Measurements from ENCODE around the gene KCTD2.

KCTD2 gene

GRCh38 chr17:75102385-75102821 lies 55.4 kb downstream of the KCTD2 start:
- DNase-seq = no peak

- no peak for DNase-seq
Observed at GRCh38 chr17:75103601-75104554, 56.9 kb downstream of the KCTD2 start.

GRCh38 chr17:75105126-75106080 lies 58.4 kb downstream of the KCTD2 start:
- no peak for DNase-seq

DNA sequence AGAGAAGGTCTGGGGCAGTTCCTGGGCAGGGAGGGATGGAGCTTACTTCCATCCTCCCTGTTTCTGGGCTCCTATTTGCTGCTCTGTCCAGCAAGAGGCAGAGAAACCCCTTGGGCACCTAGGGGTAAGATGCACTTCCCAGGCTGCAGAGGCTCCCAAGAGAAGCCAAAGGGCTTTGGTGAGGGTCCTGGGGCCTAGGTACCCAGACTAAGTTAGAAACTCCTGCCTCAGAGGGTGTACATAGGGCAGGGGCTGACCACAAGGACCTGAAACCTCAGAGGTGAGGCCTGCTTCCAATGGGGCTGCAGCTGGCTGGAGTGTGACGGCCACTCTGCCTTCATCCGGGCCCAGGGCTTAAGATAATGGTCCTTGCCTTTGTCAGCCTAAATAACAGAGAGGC lies 61.2 kb downstream of the KCTD2 start:
- DNase-seq = no peak

DNA sequence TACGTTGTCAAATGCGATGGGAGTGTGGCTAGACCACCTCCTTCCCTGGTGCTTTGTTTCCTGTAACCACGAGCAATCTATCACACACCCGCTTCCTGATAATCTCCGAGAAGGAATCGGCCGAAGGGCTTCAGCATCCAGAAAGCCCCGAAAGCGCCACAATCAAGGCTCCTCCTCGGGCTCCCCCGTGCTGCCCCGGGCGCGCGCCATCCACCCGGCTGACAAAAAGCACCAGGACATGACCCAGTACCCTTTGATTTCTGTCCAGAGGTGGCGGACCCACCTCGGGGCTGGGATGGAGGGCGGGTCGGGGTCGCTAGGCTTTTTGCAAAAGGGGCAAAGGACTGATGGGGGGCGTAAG lies 62.0 kb downstream of the KCTD2 start:
- DNase-seq = no peak

DNA sequence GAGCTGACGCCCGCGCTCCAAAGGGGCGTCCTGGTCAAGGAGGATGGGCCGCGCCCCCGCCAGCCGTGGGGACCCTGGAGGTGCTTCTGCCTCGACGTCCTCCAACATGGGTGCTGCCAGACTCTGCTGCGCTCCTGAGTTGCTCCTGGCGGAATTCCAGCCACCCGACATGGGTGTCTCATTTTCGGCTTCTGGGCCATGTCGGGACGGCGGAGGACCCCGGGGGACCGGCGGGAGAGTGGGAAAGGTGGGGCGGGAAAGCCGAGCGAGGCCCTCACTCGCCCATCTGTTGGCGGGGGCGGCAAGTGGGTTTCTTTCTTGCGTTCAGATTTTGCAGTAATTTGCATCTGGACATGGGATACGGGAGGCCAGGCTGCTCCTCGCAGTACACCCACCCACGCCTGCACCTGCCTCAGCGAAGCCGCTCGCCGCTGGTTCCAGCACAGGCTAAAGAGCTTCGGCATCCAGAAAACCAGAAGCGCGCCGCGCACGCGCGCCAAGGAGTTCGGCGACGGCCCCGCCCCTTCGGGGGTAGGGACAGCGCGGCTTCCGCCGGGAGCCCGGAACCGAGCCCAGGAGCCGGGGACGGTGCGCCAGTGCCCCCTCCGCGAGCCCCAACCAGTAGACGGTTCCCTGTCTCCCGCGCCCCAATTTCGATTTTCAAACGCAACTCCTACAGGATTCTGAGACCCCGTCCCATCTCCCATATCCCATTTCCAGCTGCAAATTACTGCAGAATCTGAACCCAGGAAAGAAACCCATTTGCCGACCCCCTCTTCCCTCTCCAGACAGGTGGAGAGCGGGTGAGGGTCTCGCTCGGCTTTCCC lies 62.6 kb downstream of the KCTD2 start, which contains the start of gene ARMC7:
ARMC7 (plus strand) TSS at position 563 of the 827 bp plus-strand sequence. CDS start 320 bp downstream, outside the sequence.
- peak; percentile 85 for DNase-seq

DNA sequence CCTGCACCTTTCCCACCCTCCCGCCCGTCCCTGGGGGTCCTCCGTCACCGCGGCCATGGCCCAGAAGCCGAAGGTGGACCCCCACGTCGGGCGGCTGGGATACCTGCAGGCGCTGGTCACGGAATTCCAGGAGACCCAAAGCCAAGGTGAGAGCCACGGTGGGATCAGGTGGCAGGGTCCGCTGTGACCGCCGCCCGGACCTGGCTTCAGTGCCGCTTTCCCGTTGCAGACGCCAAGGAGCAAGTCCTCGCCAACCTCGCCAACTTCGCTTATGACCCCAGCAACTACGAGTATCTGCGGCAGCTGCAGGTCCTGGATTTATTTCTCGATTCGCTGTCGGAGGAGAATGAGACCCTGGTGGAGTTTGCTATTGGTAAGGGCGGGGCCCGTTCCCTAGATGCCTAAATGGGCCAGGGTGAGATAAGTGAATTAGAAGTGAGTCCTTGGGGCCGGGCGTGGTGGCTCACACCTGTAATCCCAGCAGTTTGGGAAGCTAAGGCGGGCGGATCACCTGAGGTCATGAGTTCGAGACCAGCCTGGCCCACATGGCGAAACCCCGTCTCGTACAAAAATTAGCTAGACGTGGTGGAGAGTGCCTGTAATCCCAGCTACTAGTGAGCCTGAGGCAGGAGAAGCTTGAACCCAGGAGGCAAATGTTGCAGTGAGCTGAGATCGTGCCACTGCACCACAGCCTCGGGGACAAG lies 63.4 kb downstream of the KCTD2 start:
- no peak for DNase-seq

DNA sequence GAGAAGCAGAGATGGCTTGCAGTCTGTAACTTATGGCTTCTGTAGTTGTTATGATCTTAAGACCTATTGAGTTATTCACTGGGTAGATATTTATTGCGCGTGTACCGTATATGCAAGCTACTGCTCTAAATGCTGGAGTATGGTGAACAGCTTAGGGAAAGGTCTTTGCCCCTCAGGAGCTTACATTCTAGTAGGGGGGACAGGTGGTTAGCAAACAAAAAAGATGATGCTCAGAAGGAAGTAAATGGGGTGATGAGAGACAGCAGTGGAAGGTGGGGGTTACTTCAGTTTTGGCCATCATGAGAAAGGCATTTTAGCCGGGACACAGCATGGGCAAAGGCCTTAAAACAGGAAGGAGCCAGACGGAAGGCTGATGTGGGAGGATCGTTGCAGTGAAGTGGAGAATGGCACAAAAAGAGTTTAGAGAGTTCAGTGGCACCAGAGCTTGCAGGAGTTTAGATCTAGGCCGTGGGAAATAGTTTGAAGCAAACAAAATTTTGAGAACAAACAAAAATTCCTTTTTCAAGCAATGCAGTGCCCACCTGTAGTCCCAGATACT lies 64.8 kb downstream of the KCTD2 start:
- DNase-seq = no peak

DNA sequence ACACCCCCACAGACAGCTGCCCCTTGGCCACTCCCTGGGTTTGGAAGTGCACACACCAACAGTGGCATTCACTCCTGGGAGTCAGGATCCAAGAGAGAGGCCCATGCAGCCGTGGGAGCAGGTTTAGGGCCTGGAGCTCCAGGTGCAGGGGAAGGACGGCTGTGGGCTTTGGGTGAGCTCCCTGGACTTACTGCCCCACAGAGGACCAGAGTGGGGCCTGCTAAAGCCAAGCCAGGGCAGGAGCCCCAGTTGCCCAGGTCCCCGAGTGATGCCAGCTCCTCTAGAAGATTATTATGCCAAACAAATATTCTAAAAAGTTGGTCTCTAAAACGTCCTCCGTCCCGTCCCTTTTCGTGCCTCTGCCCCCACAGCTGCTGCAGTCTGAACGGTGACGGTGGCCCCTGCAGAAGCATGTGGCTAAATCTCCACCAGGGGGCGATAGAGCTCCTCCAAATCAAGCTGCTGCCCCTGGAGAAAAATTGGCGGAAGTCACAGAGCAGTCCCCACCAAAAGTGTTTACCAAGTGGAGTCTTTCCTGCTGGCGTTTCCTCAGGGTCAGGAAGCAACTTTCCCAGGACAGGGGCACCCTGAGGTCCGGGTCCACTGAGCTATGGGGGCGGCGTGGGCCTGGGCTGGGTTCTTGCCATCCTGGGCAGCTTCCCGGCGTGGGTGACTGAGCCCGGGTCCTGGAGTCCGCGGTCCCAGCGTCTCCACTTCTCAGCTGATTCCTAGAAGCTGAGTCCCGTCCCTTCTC lies 67.0 kb downstream of the KCTD2 start:
- DNase-seq = peak; percentile 90

DNA sequence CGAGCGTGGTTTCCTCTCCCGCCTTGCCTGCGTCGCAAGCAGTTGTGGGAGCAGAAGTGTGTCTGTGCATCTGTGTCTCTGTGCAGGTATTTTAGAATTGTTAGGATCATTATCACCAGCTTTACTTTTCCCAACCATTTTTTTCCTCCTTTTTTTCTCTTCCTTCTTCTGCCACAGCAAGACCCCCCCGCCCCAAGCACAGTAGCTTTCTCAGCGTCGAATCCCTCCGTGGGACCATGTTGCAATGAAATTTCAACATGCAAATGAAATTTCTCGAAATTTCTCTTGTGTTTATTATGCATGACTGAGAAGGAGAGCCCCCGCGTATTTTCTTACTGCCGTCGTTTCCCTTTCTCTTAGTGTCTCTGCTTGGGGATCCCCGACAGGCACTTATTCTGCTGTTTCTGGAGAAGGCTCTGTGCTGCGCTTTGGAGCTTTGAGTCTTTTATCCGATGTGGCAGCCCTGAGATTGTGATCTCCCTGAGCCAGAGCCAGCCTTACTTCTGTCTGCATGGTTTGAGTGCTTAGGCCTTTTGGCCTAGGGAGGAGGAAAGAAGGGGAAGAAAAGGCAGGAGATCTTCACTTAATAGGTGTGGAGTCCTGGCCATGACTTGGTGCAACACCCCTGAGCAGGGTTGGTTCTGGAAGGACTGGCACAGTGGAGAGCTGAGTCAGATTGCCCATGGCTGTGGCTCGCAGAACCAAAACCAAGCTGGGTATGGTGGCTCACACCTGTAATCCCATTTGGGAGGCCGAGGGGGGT lies 67.7 kb downstream of the KCTD2 start:
- no peak for DNase-seq
